Measurements from ENCODE around the gene AADAC. TPM values are rescaled to one million over a fixed set of nuclear protein-coding genes. Genes with fewer than 3 reads are reported as not detected.

Gene AADAC
- total RNA-seq, 1 donor = not detected

DNA sequence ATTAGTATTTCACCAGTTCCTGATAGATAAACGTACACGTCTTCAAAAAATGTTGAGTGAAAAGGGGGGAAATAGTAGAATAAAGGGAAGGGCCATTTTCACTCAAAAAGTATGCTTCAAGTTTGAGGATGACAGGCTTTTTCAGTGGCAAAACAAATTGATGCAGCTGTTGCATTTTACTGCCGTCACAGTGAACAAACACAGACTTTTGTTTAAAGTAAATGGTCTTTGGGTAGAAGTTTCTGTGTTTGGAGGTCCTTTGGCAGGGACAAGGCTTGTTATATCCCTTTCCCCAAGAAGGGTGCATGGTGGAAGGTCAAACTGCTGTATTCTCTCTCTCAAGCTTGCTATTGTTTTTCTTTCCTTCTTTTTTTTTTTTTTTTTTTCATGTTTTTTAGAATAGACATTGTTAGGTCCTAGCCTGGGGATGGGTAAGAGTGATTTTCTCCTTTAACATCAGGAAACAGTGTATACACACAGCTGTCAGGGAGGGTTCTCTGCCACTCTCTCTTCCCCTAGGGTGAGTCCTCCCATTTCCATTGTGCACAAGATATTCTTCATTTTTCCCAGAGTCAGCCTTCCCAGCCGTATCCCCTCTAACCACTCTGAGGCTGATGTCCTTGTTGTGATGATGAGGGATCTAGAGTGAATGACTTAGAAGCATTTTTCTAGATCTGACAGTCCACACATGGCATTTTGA lies 52.9 kb downstream of the AADAC start:
- TF ChIP-seq, protein P1, sequence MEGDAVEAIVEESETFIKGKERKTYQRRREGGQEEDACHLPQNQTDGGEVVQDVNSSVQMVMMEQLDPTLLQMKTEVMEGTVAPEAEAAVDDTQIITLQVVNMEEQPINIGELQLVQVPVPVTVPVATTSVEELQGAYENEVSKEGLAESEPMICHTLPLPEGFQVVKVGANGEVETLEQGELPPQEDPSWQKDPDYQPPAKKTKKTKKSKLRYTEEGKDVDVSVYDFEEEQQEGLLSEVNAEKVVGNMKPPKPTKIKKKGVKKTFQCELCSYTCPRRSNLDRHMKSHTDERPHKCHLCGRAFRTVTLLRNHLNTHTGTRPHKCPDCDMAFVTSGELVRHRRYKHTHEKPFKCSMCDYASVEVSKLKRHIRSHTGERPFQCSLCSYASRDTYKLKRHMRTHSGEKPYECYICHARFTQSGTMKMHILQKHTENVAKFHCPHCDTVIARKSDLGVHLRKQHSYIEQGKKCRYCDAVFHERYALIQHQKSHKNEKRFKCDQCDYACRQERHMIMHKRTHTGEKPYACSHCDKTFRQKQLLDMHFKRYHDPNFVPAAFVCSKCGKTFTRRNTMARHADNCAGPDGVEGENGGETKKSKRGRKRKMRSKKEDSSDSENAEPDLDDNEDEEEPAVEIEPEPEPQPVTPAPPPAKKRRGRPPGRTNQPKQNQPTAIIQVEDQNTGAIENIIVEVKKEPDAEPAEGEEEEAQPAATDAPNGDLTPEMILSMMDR (IDR thresholded peaks at IDR 0.05; ENCODE audit: extremely low read depth, low read depth, low read length) = no peak
- H4K20me1 ChIP-seq (ENCODE audit: insufficient read depth, low read length) = no peaks in the 10 kb centered on the region
- no peaks in the 10 kb centered on the region for H3K36me3 ChIP-seq (ENCODE audit: insufficient read depth, low read length)
- no peak overlapping the region for H3K4me2 ChIP-seq (ENCODE audit: insufficient read depth, low read length)
- no peak overlapping the region for H3K4me3 ChIP-seq (ENCODE audit: insufficient read depth, low read length)
- peak overlapping the region; percentile 20 for H2AFZ ChIP-seq (ENCODE audit: low read length)
- no peaks in the 10 kb centered on the region for H3K27me3 ChIP-seq (ENCODE audit: insufficient read depth, low read length)
- H3K4me1 ChIP-seq (ENCODE audit: insufficient read depth, low read length) = peaks cover 26% of the 10 kb centered on the region
- no peak for DNase-seq (ENCODE audit: insufficient read length, low spot score, missing footprints)
- no peaks in the 10 kb centered on the region for H3K79me2 ChIP-seq (ENCODE audit: insufficient read depth, low read length)
- H3K9me3 ChIP-seq (ENCODE audit: low read depth, low read length) = no peaks in the 10 kb centered on the region
- no peak overlapping the region for H3K27ac ChIP-seq (ENCODE audit: low read depth, low read length)

- no peak for DNase-seq (ENCODE audit: insufficient read length, low spot score, missing footprints)
- TF ChIP-seq, protein P1 (IDR thresholded peaks at IDR 0.05; ENCODE audit: extremely low read depth, low read depth, low read length) = no peak
- Histone ChIP-seq H4K20me1 (ENCODE audit: insufficient read depth, low read length) (no peaks in the 10 kb centered on the region), H3K36me3 (ENCODE audit: insufficient read depth, low read length) (no peaks in the 10 kb centered on the region), H3K79me2 (ENCODE audit: insufficient read depth, low read length) (no peaks in the 10 kb centered on the region), H3K9me3 (ENCODE audit: low read depth, low read length) (no peaks in the 10 kb centered on the region), H3K4me1 (ENCODE audit: insufficient read depth, low read length) (peaks cover 26% of the 10 kb centered on the region), H3K27ac (ENCODE audit: low read depth, low read length) (no peak overlapping the region), H3K4me3 (ENCODE audit: insufficient read depth, low read length) (no peak overlapping the region), H2AFZ (ENCODE audit: low read length) (no peak overlapping the region), H3K4me2 (ENCODE audit: insufficient read depth, low read length) (no peak overlapping the region), H3K27me3 (ENCODE audit: insufficient read depth, low read length) (no peaks in the 10 kb centered on the region)
Measured at GRCh38 chr3:151867666-151868065, 53.8 kb downstream of the AADAC start.

- H3K4me1 ChIP-seq (ENCODE audit: insufficient read depth, low read length) = peaks cover 13% of the 10 kb centered on the region
- H3K27ac ChIP-seq (ENCODE audit: low read depth, low read length) = no peak overlapping the region
- H3K4me2 ChIP-seq (ENCODE audit: insufficient read depth, low read length) = no peak overlapping the region
- no peaks in the 10 kb centered on the region for H3K9me3 ChIP-seq (ENCODE audit: low read depth, low read length)
- no peaks in the 10 kb centered on the region for H4K20me1 ChIP-seq (ENCODE audit: insufficient read depth, low read length)
- no peaks in the 10 kb centered on the region for H3K27me3 ChIP-seq (ENCODE audit: insufficient read depth, low read length)
- TF ChIP-seq, protein P1 (IDR thresholded peaks at IDR 0.05; ENCODE audit: extremely low read depth, low read depth, low read length) = no peak
- no peaks in the 10 kb centered on the region for H3K79me2 ChIP-seq (ENCODE audit: insufficient read depth, low read length)
- DNase-seq (ENCODE audit: insufficient read length, low spot score, missing footprints) = no peak
- no peaks in the 10 kb centered on the region for H3K36me3 ChIP-seq (ENCODE audit: insufficient read depth, low read length)
- H3K4me3 ChIP-seq (ENCODE audit: insufficient read depth, low read length) = no peak overlapping the region
- peak overlapping the region; percentile 33 for H2AFZ ChIP-seq (ENCODE audit: low read length)
Measured at GRCh38 chr3:151869181-151869580, 55.3 kb downstream of the AADAC start.

GRCh38 chr3:151871639-151872468 lies 57.9 kb downstream of the AADAC start:
- no peak overlapping the region for H3K27ac ChIP-seq (ENCODE audit: low read depth, low read length)
- no peaks in the 10 kb centered on the region for H4K20me1 ChIP-seq (ENCODE audit: insufficient read depth, low read length)
- no peaks in the 10 kb centered on the region for H3K9me3 ChIP-seq (ENCODE audit: low read depth, low read length)
- H3K4me3 ChIP-seq (ENCODE audit: insufficient read depth, low read length) = no peak overlapping the region
- no peak for DNase-seq (ENCODE audit: insufficient read length, low spot score, missing footprints)
- peaks cover 10% of the 10 kb centered on the region for H3K4me1 ChIP-seq (ENCODE audit: insufficient read depth, low read length)
- TF ChIP-seq, protein P1 (IDR thresholded peaks at IDR 0.05; ENCODE audit: extremely low read depth, low read depth, low read length) = no peak
- H3K36me3 ChIP-seq (ENCODE audit: insufficient read depth, low read length) = no peaks in the 10 kb centered on the region
- no peaks in the 10 kb centered on the region for H3K79me2 ChIP-seq (ENCODE audit: insufficient read depth, low read length)
- peak overlapping the region; percentile 94 for H2AFZ ChIP-seq (ENCODE audit: low read length)
- H3K4me2 ChIP-seq (ENCODE audit: insufficient read depth, low read length) = no peak overlapping the region
- no peaks in the 10 kb centered on the region for H3K27me3 ChIP-seq (ENCODE audit: insufficient read depth, low read length)
